GM19193 (cell line): Measurements from ENCODE around the gene L1TD1.

Source experiments
- POLR2A ChIP-seq: IDR thresholded peaks from 4 replicates; pipeline ENCODE4 v1.6.1; 2011; ENCODE audit not compliant: insufficient read depth, insufficient read length; ENCODE audit errors: extremely low read depth

The L1TD1 gene

GRCh38 chr1:62194651-62195544 lies at the start of gene L1TD1:
Gene L1TD1 (plus strand): TSS chr1:62194849. CDS start chr1:62206629, 11,780 bp downstream.
- TF ChIP-seq POLR2A: no peak

- TF ChIP-seq POLR2A: no peak
Measured at GRCh38 chr1:62159940-62160348, 34.7 kb upstream of the L1TD1 start.

- no peak for TF ChIP-seq POLR2A
Measured at GRCh38 chr1:62161711-62162110, 32.9 kb upstream of the L1TD1 start.

GRCh38 chr1:62175568-62176179 lies 19.0 kb upstream of the L1TD1 start:
- TF ChIP-seq POLR2A: no peak

- no peak for TF ChIP-seq POLR2A
Measured at GRCh38 chr1:62176597-62177312, 17.9 kb upstream of the L1TD1 start.

- no peak for TF ChIP-seq POLR2A
Measured at GRCh38 chr1:62177621-62178020, 17.0 kb upstream of the L1TD1 start.

GRCh38 chr1:62178372-62178771 lies 16.3 kb upstream of the L1TD1 start:
- TF ChIP-seq POLR2A: no peak

GRCh38 chr1:62180639-62181038 lies 14.0 kb upstream of the L1TD1 start:
- no peak for TF ChIP-seq POLR2A

- no peak for TF ChIP-seq POLR2A
Measured at GRCh38 chr1:62181532-62181931, 13.1 kb upstream of the L1TD1 start.

GRCh38 chr1:62184336-62184735 lies 10.3 kb upstream of the L1TD1 start:
- TF ChIP-seq POLR2A: no peak

GRCh38 chr1:62185677-62186076 lies 9.0 kb upstream of the L1TD1 start:
- no peak for TF ChIP-seq POLR2A

- TF ChIP-seq POLR2A: no peak
Measured at GRCh38 chr1:62187548-62187947, 7.1 kb upstream of the L1TD1 start.

- TF ChIP-seq POLR2A: no peak
Measured at GRCh38 chr1:62188111-62188510, 6.5 kb upstream of the L1TD1 start.

GRCh38 chr1:62196086-62196690 lies 1.5 kb downstream of the L1TD1 start:
- no peak for TF ChIP-seq POLR2A

GRCh38 chr1:62198069-62198780 lies 3.6 kb downstream of the L1TD1 start:
- TF ChIP-seq POLR2A: no peak

GRCh38 chr1:62198781-62199125 lies 4.1 kb downstream of the L1TD1 start:
- TF ChIP-seq POLR2A: no peak
